HL-60/S4 treated with retinoic acid at 250 ng/mL for 4 days and 3 days (cell line): ENCODE results near the gene GFOD2.
"Not testable (repeated sequence)": the region's sequence is repeated elsewhere in the genome, so short reads cannot be mapped to it uniquely, and the experiment has no call there.

Source experiments
- in situ Hi-C: fragments of 300-500 bp; cut with MboI; formaldehyde crosslinking; loops from 2 replicates; pipeline ENCODE4 v1.7.0; 2022; ENCODE audit warnings: low sequenced_read_pairs

Gene GFOD2, protein sequence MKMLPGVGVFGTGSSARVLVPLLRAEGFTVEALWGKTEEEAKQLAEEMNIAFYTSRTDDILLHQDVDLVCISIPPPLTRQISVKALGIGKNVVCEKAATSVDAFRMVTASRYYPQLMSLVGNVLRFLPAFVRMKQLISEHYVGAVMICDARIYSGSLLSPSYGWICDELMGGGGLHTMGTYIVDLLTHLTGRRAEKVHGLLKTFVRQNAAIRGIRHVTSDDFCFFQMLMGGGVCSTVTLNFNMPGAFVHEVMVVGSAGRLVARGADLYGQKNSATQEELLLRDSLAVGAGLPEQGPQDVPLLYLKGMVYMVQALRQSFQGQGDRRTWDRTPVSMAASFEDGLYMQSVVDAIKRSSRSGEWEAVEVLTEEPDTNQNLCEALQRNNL

DNA sequence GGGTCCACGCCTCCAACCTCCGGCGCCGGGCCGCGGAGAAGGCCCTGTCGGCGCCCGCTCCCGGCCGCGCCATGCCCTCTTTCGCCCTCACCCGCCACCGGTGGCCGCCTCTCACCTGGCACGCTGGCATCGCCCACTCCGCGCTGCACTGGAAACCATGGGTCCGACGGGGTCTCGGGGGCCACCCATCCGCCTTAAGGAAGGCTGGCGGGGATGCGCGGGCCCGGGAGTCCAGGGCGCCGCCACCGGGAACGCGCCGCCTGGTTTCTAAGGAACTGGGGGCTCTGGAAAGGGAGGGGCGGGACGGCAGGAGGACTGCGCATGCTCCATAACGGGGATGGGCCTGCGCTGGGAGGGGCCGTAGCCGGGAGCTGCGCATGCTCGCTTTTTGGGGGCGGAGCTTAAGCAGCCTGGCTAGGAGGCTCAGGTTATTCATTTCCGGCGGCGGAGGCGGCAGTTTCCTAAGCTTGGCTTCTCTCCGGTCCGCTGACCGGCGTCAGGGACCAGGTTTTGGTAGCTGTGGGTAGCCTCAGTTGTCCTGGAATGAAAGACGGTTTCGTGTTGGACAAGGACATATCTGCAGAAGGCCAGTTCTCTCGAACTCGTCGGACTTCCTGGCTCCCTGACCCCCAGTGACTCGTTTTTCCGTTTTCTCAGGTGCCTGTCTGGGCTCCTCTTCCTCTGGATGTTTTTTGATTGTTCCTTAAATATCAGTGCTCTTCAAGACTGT is at the start of gene GFOD2:
TSS of gene GFOD2 (minus strand) at position 269 of the 730 bp plus-strand sequence. CDS start 33,601 bp downstream, outside the sequence.
- in situ Hi-C loops, result no loop called here

GRCh38 chr16:67767953-67768352 is 48.8 kb upstream of the GFOD2 start:
- in situ Hi-C loops, result no loop called here

DNA sequence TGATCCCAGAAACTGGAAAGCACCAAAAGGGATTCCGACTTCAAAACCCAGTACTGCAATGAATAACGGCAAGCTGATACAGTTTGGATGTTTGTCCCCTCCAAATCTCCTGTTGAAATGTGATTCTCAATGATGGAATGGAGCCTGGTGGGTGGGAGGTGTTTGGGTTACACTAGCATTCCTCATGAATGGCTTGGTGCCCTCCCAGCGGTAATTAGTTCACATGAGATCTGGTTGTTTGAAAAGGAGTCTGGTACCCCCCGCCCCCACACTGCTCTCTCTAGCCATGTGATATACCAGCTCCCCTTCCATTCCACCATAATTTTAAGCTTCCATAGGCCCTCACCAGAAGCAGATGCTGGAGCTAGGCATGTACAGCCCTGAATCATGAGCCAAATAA is 47.2 kb upstream of the GFOD2 start:
- in situ Hi-C loops, result no loop called here

DNA sequence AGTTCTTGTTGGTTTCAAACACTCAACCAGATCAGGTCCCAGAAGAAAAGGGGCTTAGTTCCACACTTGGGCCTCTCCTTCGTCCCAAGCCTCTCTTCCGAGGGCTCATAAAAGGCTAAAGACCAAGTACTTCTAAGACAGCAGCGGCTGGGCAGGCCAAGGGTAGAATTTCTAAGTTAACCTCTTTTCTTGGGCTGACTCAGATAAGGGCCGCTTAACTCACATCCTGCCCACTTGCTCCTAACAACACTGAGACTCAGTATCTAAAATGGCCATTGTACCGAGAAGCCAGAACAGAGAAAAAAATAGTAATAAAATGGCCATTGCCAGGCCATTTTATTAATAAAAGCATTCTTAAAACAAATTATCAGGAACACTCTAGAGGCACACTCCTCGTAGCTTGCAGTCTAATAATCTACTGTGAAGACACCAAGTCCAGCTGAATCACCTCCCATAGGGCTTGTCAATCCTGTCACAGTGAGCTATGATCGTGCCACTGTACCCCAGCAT is 45.1 kb upstream of the GFOD2 start:
- in situ Hi-C loops, result no loop called here

DNA sequence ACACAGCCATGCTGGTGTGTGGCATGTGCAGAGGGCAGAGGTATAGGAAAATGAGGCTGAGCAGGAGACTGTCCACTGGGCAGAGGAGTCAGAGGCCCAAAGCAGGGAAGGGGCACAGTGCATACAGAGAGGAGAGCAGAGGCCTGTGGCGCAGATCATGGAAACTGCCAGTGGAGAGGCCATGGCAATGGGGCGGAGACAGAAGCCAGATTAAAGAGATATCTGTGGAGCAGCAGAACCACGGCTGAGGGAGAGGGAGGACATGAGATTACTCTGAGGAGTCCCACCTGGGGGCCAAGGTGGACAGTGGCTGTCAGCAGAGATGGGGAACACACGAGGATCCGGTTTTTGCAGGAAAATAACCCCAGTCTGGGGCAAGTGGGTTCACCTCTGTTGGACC is 44.0 kb upstream of the GFOD2 start:
- in situ Hi-C loops, result no loop called here

DNA sequence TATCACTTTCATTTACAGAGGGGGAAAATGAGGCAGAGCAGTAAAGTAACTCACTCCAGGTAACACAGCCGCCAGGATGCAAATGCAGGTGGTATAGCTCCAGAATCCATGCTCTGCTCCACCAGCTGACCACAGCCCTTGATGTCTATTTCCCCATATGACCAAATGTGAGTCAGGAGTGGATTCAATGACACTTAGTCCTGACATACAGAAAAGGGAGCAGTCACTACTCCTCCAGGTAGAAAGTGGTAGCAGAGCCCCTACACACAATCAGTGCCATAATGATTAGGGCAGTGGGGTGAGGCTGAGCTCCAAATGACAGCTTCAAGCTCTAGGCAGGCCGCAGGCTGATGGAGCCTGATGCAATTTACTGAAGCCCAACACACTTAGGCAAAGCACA is 43.3 kb upstream of the GFOD2 start:
- in situ Hi-C loops, result no loop called here

- in situ Hi-C loops, result no loop called here
Measured at GRCh38 chr16:67761924-67762323, 42.8 kb upstream of the GFOD2 start.

DNA sequence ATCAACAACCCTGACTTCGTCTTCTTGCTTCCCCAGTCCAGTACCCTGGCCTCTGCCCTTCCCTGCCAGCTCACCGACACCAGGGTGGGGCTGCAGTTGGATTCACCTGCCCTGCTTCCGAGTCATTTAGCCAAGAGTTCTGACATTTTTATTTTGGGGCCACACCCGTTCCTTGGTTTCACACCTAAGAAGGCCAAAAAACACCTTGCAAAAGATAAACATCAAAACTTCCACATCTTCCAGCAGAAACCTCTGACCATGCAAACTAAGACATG is 41.8 kb upstream of the GFOD2 start:
- in situ Hi-C loops, result no loop called here

- in situ Hi-C loops, result no loop called here
Measured at GRCh38 chr16:67760206-67760955, 41.3 kb upstream of the GFOD2 start.

GRCh38 chr16:67758966-67759365 is 39.9 kb upstream of the GFOD2 start:
- in situ Hi-C loops, result no loop called here

- in situ Hi-C loops, result no loop called here
Measured at GRCh38 chr16:67758006-67758405, 38.9 kb upstream of the GFOD2 start.

- in situ Hi-C loops, result no loop called here
Measured at GRCh38 chr16:67752641-67753040, 33.5 kb upstream of the GFOD2 start.

DNA sequence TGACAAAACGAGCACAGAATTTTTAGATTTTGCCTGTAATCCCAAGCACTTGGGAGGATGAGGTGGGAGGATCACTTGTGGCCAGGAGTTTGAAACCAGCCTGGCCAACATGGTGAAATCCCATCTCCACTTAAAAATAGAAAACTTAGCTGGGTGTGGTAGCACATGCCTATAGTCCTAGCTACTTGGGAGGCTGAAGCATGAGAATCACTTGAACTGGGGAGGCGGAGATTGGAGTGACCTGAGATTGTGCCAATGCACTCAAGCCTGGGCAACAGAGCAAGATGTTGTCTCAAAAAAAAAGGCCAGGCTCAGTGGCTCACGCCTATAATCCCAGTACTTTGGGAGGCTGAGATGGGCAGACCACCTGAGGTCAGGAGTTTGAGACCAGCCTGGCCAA is 32.2 kb upstream of the GFOD2 start:
- in situ Hi-C loops, result not testable (repeated sequence)

DNA sequence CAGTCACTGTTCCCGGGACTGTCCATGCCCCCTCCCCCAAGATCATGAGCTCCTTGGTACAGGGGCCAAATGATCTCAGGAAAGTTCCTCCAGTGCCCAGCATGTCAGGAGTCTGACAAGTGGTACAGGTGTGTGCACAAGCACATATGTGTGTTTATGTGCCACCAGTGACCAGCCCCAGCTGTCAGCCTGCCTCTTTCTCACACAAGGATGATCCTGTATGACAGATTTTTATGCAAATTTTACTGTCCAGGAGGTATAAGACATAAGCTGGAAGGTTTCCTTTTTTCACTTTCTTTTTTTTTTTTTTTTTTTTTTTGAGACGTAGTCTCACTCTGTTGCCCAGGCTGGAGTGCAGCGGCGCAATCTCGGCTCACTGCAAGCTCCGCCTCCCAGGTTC is 31.4 kb upstream of the GFOD2 start:
- in situ Hi-C loops, result no loop called here

- in situ Hi-C loops, result no loop called here
Measured at GRCh38 chr16:67749436-67750078, 30.4 kb upstream of the GFOD2 start.

DNA sequence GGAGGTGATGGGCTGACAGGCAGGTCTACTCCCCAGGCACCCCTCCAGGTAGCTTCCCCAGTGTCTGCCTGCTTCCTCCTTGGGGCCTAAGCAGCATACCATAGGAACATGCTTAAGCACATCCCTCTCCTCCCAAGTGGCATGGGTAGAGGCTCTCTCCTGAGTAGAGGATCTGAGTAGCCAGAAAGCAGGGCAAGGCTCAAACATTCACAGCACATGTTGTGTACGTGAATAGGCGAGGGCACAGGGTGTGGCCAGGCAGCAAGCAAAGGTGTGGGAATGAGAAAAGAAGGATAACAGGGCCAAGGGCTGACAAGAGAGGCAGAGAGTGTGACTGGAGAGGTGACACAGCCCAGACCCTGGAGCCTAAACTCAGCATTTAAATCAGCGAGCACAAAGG is 29.7 kb upstream of the GFOD2 start:
- in situ Hi-C loops, result no loop called here

DNA sequence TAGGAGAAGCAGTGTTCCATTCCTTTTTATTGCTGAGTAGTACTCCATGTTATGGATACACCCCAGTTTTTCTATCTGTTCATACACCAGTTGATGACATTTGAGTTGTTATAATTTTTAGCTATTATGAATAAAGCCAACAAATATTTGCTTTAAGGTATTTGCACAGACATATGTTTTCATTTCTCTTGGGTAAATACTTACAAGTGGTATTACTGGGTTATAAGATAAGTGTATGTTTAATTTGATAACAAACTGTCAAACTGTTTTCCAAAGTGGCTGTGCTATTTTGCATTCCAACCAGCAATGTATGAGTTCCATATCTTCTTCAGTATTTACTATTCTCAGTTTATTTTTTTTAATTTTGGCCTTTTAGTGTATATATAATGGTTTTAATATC is 27.7 kb upstream of the GFOD2 start:
- in situ Hi-C loops, result no loop called here

DNA sequence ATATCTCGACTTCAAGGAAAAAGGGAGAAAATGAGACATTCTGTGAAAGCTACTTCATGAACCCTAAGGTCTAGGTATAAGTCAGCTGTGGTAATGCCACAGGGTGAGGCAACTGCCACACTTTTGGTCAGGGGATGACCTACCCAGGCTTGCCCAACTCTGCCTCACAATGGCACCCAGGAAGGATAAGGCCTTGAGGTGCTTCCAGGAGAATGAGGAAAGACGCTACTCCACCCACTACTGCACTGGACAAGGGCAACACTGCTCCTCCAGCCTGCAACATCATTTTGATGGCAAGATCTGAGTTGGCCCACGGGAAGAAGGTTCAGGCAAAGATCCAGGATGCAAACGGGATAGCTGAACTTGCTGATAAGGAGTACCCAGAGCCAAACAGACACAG is 22.0 kb upstream of the GFOD2 start:
- in situ Hi-C loops, result no loop called here

- in situ Hi-C loops, result no loop called here
Measured at GRCh38 chr16:67740391-67740790, 21.3 kb upstream of the GFOD2 start.

DNA sequence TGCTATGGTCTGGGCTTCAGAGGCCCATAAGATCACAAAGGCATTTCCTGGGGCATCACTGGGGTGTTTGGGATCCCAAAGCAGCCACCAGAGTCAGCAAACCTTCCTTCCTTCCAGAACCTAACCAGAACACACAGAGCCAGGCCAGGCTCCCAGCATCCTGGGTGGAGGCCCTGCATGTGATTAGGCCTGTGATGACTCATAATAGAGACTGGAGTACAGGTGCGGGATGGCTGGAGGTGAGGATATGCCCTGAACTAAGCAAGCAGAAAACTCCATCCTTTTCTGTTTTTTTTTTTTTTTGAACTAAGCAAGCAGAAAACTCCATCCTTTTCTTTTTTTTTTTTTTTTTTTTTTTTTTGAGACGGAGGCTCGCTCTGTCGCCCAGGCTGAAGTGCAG is 17.7 kb upstream of the GFOD2 start:
- in situ Hi-C loops, result no loop called here

GRCh38 chr16:67734731-67735201 is 15.7 kb upstream of the GFOD2 start:
- in situ Hi-C loops, result no loop called here
